T-helper 1 cell (primary cell): ENCODE measurements around the gene PRPH.

Experiments used
- DNase-seq, 5 donors: peaks; one replicate each; pipeline ENCODE4 v3.0.0-alpha.2; 2012 to 2020

Gene PRPH

DNA sequence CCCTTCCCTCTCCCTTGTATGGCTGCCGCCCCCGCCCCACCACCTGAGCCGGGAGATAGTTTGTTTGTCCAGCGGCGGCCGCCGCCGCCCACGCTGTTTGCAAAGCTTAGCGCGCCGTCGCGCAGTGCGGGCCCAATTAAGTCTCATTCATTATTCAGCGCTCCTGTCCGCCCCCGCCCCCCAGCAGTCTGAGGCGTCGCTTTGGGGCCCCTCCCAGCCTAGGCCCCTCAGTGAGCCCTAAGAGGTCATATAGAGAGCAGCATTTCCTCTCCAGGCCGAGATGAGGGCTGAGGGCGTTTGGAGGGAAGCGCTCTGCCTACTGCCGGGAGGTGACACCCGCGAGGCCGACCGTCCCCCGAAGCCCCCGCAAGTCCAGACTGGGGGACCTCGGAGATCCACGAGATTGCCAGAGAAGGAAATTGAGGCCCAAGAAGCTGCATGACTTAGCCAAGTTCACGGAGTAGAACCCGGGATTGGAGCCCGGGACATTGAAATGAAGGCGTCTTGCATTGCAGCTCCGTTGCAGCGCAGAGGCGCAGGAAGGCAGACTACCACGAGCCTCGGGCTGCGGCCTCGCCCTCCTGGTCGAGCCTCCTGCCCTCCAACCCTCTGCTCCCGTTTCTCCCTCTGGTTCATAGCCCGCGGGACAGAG lies 51.8 kb downstream of the PRPH start, which contains the start of gene DNAJC22:
Gene DNAJC22, plus strand, starts transcription at position 230 of the 652 bp plus-strand sequence. CDS start 1,985 bp downstream, outside the sequence.
- DNase-seq: peak in 1 of 5 donors; percentile 44

DNA sequence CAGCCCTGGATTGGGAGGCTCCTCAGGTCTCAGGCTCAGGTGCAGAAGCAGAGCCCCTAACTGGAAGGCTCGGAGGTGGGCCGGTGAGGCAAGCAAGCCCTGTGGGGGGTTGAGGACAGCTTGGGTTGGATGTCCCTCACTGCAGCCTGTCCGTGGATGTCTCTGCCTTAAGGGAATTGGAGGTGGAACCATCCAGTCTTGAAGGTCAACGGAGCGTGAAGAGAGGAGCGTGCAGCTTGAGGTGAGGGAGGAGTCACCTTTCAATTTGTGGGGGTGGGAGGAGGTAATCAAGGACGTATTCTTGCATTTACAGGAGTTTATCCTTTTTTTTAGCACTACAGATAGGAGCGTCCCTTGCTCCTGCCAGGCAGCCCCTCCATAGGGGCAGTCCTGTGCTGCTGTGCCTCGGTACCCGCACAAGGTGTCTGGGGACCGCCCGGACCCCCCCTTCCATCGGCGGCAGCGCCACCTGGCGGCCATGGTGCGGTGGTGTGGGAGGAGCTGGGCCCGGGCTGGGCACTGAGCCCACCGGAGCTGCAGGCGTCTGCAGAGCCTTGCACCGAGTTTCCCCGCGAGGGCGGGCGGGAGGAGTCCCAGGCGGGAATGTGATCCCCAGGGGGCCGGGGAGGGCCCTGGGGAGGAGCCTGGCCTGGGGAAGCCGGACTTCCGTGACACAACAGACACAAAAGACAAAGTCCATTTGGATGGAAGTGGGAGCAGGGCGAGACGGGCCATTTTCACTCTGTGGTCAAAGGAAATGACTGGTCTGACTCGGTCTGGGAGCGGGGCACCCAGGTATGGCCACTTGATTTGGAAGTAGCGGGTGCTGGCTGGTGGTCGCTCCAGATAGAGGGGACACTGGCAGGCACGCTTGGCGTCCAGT lies 52.6 kb downstream of the PRPH start:
- DNase-seq: peak; percentile 58 to 73 (median 70)
